Activated CD8-positive, alpha-beta memory T cell treated with anti-CD3 and anti-CD28 coated beads, Interleukin-2, amount 50 U/mL, for 24 hours (primary cell): ENCODE results near the gene LHX5.

ENCODE experiments used
- DNase-seq: peaks from one replicate; pipeline ENCODE4 v3.0.0-alpha.2; 2020; ENCODE audit errors: extremely low read depth

The LHX5 gene

DNA sequence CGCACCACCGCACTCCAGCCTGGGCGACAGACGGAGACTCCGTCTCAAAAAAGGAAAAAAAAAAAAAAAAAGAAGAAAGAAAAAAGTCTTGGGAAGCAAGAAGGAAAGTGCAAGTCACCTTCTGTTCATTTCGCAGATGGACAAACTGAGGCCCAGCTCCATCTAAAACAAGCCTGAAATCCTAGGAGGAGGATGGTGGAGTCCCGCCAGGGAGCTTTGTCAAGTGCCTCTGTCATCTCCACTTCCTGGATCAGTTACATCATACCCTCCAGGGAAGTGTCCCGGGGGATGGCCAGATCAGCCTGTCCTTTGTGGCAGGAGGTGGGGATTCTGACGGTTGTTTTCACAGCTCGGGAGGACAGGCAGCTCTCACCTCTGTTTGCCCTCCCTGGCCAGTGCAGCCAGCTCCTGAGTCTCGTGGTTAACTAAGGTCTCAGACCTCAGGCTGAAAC lies 58.2 kb downstream of the LHX5 start:
- no peak for DNase-seq
